HG03469 (cell line): ENCODE data around the gene CYB5D1.

Experiments used
- ATAC-seq: cut with Tn5 transposase; IDR thresholded peaks from one replicate; pipeline ENCODE4 v1.9.1; 2021; ENCODE audit warnings: mild to moderate bottlenecking, moderate library complexity, moderate number of reproducible peaks; ENCODE audit not compliant: unreplicated experiment

The CYB5D1 gene

DNA sequence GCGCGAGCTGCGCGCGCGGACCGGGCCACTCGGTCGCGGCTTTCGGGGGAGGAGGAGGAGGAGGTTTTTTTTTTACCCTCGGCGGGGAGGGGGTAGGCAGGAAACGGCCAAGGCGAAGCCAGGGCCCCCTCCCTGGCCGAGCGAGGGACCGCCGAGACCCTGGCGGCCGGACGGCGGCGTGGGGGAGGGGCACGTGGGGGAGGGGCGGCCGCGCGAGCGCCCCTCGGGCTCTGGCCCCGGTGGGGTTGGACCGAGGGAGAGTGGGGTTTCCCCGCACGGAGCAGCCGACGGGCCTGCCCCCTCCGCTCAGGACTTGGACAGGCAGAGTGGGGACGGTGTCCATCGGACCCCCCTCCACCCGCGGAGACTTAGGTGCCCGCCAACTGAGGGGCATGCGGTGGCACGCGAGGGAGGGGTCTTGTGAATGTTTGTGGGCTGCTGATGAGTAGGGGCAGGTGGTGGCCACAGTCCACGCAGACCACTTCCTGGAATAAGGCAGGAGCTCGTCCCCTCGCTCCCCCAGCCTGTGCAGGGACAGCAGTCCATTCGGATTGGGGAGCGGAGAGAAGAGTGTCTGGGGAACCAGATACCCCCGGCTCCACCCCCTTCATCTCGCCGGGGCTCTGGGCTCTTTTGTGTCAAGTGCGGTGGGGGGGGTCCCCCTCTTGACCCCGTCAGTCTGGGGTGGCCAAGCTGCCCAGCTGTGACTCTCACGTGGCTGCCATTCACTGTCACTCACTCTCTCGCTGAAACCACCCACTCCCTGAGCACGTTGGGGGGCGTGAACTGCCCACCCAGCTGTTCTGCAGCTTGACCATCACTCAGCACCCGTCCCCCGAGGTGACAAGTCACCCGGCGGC, 27.8 kb downstream of the CYB5D1 start:
- no peak for ATAC-seq

DNA sequence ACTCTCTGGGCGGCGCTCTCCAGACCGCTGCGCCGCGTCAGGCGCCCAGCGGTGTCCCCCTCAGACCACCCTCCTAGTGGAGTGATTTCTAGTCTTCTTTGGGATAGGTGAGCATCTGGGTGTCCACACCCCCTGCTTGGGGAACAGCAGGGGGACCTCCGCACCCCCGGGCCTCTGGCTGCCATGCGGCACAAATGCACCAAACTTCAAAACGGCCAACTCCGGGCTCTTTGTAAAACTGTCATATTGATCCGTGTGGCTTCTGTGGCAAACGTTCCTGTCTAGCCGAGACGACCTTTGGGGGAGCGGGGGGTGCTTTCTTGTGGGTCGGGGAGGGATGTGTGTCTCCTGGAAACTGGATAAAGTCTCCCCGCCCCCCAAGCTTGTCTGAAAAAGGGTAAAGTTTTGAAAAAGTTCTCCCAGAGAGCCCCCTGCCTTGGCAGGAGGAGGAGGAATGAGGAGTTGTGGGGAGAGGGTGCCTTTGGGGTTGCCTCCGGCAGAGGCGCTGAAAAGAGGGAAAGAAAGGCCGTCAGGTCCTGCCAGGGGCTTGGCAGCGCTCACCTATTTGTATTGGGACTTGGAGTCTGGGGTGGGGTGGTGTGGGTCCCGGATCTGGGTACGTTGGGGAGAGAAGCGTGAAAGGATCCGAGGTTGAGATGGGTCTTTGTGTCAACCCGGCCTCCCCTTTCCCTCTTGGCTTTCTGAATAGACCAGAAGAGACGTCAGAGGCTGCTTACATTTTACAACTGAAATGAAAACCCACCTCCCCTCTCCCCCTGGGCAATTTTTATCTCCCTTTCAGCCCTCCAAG, 28.6 kb downstream of the CYB5D1 start:
- no peak for ATAC-seq

DNA sequence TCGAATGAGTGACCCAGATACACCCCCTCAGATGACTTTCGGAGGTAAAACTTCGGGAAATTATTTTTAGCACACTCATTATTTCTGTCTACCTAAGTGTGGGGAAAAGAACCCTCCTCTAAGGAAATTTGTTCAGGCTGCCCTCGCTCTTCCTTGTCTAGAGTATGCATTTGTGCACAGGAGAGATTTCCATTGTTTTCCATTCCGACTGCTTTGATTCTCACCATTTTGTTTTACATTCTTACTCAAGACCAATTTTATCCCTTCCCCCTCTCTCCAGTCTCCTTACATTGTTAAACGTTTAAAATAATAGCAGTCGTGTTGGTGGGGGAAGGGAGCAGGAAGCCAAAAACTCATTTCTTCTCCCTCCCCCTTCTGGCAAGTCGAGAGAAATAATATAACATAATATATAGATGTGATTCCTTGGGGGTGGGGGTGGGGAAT, 29.3 kb downstream of the CYB5D1 start:
- no peak for ATAC-seq

DNA sequence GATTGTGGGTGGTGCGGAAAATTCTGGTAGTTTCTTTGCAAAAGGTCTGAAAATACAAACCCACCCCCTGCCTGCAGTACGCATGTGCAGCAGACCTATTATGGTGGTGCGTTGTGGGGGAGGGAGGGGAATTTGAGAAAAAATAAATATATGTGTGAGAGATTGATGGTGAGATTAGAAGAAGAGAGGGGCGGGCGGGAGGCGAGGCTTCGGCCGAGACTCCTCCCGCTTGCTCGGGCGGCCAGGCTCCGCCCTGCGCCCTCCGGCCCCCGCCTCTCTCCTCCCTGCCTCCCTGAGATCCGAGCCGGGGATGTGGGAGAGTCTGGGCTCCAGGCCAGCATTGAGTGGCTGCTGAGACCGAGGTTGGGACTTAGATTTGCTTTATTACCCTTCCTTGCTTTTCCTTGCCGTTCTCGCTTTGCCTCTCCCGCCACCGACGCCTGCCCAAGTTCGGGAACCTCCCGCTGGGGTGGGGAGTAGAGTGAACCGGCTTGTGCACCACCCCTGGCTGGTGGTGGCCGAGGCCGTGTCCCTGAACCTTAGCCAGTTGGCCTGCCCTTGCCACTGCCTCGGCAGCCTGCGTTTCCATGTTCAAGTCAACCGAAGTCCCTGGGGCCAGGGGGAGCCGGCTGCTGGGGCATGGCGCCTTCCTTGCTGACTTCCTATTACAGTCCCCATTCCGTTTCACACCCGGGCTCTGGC, 29.8 kb downstream of the CYB5D1 start:
- ATAC-seq, result no peak

DNA sequence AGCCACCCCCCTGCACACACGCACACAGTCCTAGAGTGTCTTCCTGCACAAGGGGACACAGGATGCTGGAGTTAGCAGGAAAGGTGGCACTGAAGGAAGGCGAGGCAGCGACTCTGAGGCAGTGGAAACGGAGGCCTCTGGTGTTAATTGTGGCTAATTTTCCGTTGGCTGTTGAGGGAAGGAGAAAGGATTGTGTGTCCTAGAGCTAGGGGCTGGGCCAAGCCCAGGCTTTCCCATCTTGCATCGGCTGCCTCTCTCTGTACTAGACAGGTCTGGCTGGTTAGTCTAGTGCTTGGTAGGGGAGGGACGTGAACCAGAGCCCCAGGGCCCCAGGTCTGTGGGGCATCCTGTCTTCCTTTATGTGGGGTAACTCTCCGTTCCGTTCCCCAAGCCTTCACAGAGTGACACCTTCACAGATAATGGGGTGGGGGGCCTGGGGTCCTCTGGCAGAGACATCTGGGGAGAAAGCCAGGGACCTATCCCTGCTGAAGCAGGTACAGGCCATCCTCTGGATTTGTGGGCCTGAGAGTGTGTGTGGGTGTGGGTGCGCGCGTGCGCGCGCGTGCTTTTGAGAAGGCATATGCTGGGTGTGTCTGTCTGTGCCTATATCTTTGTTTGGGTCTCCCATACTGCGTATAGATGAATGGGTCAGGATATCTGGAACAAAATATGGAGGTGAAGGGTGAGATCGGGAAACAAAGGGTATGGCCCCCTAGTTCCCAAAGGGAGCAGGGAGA, 30.5 kb downstream of the CYB5D1 start, which contains the start of gene CHD3:
Gene CHD3, plus strand, starts transcription at position 606 of the 737 bp plus-strand sequence. CDS start 212 bp downstream, outside the sequence.
- no peak for ATAC-seq

DNA sequence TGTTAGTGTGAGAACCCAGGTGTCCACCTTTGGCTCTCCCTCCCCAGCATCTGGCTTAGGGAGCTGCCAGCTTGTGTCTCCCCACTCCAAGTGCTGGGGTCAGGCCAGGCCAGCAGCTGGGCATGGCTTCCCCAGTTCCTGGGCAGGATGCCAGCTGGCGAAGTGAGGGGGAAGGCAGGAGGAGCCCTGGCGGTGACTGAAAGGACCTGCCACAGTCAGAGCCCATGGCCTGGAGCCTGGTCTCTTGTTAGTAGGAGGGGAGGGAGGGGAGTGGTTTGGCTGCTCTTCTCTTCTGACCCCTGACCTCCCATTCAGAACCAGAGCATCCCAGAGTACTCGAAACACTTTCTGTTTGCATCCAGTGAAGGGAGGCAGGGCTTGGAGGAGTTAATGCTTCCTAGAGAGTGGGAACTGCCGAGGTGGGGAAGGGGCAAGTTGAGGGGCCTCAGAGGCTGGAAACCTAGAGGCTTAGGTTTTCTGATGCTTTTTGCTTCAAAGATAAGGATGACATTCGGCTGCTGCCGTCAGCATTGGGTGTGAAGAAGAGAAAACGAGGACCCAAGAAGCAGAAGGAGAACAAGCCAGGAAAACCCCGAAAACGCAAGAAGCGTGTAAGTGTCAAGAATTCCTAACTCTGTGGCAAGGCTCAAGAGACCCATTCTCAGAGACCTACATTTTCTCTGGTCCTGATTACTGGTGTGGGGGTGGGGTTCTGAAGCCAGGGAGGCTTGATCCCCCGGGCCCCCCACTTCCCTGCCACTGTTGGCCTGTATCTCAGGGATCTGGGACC, 31.6 kb downstream of the CYB5D1 start:
- ATAC-seq, result no peak

DNA sequence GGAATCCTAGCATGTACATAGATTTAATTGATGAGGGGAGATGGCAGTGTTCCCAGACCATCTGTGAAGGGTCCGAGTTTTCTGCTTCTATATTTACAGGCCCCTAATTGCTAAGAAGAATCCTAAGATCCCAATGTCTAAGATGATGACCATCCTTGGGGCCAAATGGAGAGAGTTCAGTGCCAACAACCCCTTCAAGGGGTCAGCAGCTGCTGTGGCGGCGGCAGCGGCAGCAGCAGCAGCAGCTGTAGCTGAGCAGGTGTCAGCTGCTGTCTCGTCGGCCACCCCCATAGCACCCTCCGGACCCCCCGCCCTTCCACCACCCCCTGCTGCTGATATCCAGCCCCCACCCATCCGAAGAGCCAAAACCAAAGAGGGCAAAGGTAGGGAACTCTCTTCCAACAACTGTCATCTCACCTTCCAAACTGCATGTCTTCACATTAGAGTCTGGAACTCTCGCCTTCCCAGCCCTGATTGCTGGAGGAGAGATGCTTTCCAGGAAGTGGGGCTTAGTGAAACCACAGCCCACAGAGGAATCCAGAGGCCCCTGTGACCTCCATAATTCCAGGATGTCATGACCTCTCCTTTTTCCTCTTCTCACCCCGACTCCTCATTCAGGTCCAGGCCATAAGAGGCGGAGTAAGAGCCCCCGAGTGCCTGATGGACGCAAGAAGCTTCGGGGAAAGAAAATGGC, 35.5 kb downstream of the CYB5D1 start:
- ATAC-seq, result no peak

GRCh38 chr17:7894226-7894625, 36.4 kb downstream of the CYB5D1 start:
- ATAC-seq, result no peak

DNA sequence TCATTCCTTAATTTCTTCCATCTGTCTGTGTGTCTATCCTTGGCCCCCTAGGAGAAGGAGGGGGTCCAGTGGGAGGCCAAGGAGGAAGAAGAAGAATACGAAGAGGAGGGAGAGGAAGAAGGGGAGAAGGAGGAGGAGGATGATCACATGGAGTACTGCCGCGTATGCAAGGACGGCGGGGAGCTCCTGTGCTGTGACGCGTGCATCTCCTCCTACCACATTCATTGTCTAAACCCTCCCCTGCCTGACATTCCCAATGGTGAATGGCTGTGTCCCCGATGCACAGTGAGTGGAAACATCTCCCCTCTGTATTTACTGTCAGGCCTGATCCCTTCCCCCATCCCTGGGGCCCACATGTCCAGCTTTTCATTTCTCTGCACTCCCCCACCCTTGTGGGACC, 37.1 kb downstream of the CYB5D1 start:
- ATAC-seq, result no peak

GRCh38 chr17:7897090-7897489, 39.3 kb downstream of the CYB5D1 start:
- no peak for ATAC-seq

- no peak for ATAC-seq
Observed at GRCh38 chr17:7897773-7898172, 40.0 kb downstream of the CYB5D1 start.

DNA sequence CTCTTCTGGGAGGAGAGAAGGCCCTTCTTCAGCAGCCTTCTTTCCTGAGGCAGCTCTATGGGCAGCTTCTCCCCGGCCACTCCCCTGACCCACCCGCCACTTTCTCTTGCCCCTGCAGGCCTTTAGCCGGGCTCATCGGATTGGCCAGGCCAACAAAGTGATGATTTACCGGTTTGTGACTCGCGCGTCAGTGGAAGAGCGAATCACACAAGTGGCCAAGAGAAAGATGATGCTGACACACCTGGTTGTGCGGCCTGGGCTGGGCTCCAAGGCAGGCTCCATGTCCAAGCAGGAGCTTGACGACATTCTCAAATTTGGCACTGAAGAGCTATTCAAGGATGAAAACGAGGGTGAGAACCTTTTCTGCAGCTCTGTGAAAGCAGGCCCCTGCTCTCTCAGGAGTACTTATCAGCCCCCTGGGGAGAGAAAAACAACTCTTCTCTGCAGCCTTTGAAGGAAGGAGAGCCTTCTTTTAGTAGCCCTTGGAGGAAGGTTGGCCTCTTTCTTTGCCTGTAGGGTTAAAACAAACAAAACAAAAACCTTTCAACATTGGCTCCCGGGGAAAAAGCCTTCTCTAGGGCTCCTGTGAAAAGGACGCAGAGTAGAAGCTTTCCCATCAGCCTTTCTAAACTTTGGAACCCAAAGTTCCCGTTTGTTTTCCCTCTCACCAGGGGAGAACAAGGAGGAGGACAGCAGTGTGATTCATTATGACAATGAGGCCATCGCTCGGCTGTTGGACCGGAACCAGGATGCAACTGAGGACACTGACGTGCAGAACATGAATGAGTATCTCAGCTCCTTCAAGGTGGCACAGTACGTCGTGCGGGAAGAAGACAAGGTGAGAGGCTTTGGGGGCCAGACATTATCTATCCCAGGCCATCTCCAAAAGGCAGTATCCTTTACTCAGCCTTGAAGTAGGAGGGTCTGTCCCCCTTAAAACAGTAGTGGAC, 45.6 kb downstream of the CYB5D1 start:
- ATAC-seq, result no peak

- no peak for ATAC-seq
Observed at GRCh38 chr17:7909089-7909488, 51.3 kb downstream of the CYB5D1 start.

DNA sequence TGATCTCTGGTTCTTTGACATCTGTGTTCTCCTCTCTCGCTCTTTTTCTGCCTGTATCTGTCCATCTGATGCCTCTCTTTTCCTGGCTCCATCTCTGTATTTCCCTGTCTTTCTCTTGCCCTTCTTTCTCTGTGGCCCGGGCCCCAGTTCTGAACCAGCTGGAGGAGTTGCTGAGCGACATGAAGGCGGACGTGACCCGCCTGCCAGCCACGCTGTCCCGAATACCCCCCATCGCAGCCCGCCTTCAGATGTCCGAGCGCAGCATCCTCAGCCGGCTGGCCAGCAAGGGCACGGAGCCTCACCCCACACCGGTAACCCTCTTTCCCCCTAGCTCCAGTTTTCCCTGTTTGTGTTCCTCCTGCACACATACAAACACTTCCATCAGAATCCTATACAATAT, 52.5 kb downstream of the CYB5D1 start:
- ATAC-seq, result no peak

- ATAC-seq, result no peak
Observed at GRCh38 chr17:7910711-7911110, 52.9 kb downstream of the CYB5D1 start.

GRCh38 chr17:7911116-7911515, 53.3 kb downstream of the CYB5D1 start:
- ATAC-seq, result no peak
